Hematopoietic multipotent progenitor cell treated with erythropoietin and hydrocortisone succinate and interleukin-3 and kit ligand, for 15 days (in vitro differentiated cells): ENCODE results near the gene METRNL.
A peak's percentile ranks its signal among the peaks of the same experiment; 100 is the strongest.
"Not testable (repeated sequence)": the region's sequence is repeated elsewhere in the genome, so short reads cannot be mapped to it uniquely, and the experiment has no call there.

Experiments used
- DNase-seq: peaks from one replicate; pipeline ENCODE4 v3.0.0-alpha.2; 2015; ENCODE audit warnings: low spot score

METRNL gene

DNA sequence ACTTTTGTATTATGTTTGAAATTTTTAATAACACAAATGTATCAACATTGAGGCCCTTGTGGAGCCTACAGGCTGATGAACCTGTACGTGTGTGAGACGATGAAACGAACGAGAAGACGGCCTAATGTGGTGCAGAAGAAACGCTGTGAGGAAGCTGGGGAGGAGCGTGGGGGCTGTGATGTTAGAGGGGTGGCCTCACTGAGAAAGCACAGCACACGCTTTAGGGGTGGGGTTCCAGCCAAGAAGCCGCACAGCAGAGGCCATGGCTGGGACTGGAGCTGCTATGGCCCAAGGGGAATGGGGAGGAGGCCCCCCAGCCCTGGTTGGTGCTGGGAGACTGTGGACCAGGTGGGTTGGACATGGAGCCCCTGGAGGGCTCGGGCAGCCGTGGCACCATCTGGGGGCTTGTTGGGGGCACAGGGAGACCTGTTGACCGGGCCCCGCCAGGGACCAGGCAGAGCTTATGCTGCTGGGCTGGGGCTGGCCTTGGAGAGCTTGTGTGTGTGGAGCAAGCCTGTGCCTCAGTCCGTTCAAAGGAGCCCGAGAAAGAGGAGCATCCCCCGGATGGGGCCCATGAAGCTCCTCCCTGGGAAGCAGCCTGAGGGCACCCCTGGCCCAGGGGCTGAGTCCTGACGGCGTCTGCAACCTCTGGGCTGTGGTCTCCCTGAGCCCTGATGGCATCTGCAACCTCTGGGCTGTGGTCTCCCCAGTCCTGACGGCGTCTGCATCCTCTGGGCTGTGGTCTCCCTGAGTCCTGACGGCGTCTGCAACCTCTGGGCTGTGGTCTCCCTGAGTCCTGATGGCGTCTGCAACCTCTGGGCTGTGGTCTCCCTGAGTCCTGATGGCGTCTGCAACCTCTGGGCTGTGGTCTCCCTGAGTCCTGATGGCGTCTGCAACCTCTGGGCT lies 44.7 kb downstream of the METRNL start:
- DNase-seq: no peak

DNA sequence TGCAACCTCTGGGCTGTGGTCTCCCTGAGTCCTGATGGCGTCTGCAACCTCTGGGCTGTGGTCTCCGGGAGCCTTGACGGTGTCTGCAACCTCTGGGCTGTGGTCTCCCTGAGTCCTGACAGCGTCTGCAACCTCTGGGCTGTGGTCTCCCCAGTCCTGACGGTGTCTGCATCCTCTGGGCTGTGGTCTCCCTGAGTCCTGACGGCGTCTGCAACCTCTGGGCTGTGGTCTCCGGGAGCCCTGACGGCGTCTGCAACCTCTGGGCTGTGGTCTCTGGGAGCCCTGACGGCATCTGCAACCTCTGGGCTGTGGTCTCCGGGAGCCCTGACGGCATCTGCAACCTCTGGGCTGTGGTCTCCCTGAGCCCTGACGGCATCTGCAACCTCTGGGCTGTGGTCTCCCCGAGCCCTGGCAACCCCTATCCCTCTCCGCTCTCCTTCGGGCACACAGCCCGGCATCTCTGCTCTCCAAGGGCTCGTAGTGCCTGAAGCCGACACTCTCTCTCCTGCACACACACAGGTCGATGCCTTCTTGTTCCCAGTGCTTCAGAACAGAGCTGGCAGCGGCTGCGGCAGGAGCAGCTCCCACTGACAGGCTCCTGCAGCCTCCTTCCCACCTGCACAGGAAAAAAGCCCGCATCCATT lies 45.6 kb downstream of the METRNL start:
- no peak for DNase-seq

DNA sequence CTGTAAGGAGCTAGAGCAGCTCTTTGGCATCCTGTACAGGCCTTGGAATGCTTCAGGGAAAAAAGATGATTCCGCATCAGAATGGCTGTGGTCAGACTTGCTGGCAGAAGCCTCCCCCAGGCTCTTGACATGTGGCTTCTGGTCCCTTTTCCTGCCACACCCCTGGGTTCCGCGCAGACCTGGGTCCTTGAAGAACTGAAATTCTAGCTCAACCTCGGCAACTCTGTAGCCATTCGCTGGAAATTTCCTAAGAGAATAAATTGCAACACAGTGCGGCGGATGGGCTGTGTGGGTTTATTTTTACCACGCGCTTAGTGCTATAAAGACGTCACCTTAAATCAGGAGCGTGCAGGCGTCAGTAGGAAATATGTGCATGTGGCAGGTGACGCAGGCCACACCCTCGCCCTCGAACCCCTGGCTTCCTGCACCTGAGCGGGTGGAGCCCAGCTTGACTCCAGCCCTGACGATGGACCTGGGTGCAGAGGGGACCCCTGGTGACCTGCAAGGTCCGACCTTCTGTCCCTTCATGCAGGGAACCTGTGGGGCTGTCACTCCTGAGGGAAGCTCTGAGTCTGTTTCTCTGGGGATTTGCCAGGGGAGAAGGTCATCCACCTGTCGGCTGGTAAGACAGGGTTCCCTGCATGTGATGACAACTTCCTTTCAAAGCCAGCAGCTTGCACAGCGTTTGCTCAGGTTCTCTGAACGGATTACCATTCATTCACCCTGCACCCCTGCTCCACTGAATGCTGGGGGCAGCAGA lies 46.3 kb downstream of the METRNL start:
- DNase-seq: no peak

DNA sequence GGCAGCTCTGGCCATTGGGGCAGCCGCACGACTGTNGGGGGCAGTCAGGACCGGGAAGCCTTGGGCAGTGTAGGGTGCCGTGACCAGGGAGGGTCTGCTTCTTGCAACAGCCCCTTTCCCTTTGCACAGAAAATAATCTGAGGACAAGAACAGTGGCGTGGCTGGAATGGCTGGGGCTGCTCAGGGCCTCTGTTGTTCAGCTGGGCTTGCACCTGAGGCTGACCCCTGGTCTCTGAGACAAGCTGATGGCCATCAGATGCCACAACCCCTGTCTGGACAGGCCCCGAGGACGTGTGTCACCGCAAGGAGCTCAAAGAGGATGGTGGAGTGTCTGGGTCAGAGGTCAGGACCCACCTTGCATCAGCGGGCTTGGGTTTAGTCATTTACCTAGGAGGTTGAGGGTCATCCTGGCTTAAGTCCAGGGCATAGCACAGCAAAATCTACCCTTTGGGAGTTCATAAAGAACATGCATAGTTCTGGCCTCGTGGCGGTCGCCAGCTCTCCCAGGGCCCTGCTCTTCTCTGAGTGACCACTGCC lies 46.9 kb downstream of the METRNL start:
- DNase-seq: no peak

DNA sequence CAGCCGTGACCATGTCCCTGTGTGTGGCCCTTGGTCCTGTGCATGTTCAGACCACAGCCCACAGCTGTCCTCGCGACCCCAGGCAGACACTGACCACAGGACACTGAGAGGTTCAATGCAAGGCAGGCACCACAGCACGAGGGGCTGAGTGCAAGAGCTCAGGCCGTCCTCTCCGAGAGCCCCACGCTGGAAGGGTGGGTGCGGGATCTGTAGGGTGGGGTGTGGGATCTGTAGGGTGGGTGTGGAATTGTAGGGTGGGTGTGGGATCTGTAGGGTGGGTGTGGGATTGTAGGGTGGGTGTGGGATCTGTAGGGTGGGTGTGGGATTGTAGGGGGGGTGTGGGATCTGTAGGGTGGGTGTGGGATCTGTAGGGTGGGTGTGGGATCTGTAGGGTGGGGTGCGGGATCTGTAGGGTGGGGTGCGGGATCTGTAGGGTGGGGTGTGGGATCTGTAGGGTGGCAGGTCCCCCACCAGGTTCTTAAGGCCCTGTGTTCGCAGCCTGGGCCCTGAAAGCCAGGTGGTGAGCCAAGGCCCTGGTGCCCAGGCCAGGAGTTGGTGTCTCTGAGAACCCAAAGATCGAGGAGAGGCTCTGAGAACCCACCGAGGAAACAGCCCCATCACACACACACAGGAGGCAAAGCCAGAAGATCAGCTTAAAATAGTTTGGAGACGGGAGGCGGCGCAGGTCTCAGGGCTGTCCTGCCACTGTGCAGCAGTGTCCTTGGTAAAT lies 48.2 kb downstream of the METRNL start:
- no peak for DNase-seq

DNA sequence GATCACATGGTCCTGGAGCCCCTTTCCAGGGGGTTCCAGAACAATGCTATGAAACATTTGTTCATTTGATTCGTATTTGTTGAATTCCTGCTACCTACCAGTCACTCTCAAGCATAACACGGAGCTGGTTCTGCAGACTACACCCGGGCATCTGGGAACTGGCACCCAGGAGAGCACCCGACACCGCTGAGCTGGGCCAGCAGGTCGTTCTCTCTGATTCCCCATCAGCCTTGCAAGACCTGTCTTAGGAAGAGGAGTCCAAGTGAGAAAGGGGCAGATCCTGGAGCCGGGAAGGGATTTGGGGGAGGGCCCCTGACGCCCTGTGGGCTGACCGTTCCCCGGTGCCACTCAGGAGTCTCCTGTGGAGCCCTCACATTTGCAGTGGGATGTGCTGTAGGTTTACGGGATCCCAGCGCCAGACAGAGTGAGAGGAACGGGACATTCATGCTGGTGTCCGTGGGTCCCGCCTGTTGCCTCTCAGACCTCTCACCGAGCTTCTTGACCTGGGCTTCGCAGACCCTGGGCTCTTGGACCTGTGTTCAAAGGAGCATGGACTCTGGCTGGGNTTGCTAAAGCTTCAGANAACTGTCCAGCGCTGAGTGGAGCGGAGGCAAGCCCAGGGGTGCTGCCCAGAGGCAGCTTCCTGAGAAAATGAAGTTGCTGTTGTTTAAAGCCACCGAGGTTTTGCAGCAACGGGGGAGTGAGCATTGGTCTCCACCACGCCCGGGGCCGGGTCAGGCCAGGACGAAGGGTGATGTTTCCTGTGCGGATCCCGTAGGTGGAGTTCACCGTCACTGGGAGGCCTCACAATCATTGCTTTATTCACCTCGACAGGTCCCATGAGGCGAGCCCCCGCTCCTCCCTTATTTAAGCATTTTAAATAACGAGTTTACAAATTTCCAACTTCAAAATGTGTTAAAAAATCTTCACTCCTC lies 49.2 kb downstream of the METRNL start:
- DNase-seq: no peak

DNA sequence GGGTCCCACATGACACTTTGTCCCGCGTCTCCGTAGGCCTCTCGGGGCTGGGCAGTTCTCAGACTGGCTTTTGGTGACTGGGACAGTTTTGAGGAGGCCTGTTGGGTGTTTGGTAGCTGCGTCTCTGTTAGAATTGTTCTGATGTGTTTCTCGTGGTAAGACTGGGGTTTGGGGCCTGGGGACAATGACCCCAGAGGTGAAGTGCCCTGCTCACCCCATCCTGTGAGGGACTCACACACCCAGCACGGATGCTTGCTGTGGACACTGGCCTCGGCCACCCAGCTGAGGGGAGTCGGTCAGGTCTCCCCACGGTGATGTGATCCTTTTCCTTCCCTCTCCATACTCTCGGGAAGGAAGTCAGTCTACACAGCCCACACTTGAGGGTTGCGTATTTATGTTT lies 50.3 kb downstream of the METRNL start:
- no peak for DNase-seq

DNA sequence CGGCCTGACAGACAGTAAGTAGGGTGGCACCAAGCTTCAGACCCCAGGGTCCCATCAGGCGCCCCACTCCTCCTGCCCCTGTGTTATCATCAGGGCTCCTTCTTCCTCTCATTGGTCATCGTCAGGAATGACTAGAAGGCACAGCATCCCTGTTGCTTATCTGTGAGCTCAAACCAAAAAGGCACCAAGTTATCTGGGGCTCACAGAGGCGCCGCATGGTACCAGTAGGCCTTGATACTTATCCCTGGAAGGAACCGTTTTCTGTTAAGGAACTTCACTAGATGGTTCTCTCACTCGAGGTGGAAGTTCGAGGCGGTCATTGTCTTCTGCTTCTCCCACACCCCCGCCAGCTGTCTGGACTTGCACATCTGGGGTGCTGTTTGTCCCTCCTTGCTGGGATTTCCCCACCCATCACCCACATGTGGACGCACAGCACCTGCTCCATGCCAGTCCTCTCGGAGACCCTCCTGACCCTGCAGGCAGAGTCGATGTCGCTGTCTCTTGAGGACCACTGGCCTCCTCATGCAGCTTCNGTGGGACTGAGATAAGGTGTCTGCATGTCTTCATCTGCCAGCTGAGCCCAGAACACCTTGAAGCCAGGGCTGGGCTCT lies 52.1 kb downstream of the METRNL start:
- peak; percentile 6 for DNase-seq

DNA sequence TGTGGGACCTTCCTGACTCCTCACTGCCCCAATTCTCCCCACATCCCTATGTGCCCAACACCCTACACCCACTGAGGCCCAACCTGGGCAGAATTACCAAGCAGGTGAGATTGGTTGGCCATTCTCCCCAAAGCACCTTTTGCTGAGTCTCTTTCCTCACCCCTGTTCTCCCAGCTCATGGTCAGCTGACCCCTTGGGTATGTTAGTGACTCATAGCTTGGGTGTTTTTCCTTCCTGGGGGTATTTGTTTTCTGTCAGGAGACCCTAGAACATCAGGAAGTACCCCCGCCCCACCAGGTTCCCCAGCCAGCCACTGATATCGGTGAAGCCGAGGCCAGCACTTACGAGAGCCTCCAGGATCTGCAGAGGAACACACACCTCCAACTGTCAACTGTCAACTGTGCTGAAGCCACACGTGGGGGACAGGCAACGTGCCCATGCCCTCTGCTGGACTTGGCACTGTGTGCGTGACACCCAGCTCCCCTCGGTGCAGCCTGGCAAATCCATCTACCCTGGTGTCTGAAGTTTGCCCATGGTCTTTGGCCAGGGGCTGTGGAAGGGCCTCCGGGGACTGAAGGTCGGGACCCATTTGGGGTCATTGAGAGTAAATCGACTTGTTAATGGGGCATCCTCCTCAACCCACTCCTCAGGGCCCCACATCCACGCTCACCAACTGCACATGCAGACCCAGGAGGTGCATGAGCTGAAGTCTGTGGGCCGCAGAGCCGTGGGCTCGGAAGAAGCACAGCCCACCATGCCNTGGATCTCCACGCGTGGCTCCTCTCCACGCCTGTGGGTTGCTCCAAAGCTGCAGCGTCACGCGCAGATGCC lies 53.1 kb downstream of the METRNL start:
- no peak for DNase-seq

DNA sequence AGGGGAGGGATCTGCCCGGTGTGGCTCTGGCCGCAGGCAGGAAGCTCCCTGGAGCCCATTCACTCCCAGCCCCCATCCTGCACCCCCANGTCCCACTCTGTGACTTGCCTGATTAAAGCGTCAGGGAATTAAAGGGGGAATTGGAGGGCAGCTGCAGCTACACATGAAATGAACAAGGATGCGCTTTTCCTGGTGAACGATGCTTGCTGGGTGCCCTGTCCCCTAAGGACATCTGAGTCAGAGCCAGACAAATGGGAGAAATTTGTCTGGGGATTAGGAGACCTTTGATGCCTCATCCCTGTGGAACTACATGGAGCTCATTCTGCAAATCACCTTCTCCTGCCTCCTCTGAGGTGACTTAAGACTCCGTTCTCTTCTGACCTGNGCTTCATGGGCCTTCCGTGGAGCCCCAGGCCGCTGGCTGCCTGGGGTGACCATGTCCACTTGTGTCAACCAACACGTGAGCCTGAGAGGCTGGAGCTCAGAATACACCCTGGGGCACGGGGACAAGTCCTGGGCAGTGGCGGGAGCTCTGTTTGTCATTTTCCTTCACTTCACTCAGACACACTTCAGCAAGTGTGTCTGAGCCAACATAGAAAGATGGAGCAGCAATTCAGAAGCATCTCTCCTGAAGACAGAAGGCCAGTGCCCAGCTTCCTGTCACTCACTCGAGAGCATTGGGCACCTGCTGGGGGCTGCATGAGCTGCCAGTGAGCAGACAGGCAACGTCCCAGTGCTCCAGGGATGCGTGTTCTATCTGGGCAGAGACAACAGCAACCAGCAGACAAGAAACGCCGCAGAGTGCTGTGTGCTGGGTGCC lies 54.1 kb downstream of the METRNL start:
- DNase-seq: no peak

DNA sequence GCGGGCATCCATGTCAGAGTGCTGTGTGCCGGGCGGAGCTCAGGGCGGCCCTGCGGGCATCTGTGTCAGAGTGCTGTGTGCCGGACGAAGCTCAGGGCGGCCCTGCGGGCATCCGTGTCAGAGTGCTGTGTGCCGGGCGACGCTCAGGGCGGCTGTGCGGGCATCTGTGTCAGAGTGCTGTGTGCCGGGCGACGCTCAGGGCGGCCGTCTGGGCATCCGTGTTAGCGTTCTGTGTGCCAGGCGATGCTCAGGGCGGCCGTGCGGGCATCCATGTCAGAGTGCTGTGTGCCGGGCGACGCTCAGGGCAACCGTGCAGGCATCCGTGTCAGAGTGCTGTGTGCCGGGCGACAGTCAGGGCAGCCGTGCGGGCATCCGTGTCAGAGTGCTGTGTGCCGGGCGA lies 55.0 kb downstream of the METRNL start:
- DNase-seq: not testable (repeated sequence)

DNA sequence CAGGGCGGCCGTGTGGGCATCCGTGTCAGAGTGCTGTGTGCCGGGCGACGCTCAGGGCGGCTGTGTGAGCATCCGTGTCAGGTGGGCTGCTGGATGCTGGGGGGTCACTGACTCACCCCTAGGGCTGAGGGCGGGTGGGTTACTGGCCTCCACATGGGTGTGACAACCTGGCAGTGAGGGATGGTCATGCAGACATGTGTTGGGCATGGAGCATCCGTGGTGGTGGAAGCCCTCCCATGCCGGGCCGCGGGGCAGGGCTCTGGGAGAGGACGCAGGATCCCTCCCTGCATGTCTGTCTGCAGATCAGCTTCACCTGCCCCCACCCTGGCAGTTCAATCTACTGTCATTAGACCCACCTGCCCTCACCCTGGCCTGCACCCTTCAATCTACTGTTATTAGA lies 56.3 kb downstream of the METRNL start:
- no peak for DNase-seq

DNA sequence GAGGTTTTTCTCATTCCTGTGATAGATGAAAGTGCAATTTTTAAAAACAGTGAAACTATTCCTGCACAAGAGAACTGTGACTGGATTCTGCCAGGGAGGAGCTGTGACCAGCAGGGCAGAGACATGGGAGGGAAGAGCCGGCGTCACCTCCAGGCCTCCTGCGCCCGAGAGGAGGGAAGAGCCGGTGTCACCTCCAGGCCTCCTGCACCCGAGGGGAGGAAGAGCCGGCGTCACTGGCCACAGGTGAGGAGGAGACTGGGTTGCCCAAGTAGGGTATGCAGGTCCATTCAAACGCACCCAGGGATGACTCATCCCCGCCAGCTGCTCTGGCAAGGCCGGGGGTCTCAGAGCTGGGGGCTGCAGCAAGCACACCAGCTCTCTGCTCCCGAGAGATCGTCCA lies 56.7 kb downstream of the METRNL start:
- no peak for DNase-seq

DNA sequence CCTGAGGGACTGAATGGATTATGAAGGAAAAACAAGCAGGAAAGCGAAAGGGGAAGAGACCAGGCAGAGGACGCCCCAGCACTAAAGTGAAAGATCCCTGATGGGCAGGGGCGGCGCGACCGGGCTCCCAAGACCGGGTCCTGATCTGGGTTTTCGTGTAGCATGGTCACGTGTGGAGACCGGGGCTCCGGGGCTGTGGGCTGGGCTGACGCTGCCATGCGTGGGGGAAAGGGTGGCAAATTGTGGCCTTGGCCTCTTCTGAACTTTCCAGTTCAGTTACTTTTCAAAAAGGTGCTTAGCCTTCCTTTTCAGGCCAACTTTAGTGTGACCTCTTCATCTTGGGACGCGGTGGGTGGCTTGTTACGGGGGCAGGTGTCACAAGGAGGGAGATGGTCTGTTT lies 57.5 kb downstream of the METRNL start:
- DNase-seq: no peak

DNA sequence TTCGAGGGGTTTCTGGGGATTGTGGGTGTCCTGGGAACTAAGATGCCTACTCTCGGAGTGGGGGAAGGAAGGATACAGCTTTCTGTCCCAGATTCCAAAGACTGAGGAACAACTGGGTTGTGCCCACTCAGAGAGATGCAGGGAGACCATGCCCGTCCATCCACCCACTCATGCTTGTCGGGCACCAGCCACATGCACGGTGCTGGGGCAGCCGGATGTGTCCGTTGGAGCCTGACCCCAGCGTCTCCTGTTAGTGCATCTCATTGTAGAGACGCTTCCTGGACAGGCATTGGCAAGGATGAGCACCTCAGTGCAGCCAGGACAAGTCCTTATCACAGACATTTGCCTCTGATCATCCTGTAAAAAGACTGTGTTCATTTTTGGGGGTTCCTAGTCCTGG lies 58.1 kb downstream of the METRNL start:
- no peak for DNase-seq

DNA sequence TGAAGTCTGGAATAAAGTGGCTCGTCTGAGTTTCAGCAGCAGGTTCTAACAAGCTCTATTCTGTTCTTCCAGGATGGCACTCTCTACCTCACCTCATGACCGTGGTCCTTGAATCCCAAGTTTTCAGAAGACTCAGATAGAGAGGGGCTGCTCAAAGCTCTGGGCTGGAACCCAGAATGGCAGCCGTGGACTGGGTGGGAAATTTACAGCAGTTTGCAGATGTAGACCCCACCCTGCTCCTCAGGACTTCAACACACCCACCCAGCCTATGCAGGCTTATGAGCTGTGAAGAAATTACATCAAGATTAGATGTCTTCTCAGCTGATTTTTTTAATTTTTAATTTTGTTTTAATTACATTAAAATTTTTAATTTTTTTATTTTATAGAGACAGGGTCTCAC lies 59.4 kb downstream of the METRNL start:
- DNase-seq: no peak

DNA sequence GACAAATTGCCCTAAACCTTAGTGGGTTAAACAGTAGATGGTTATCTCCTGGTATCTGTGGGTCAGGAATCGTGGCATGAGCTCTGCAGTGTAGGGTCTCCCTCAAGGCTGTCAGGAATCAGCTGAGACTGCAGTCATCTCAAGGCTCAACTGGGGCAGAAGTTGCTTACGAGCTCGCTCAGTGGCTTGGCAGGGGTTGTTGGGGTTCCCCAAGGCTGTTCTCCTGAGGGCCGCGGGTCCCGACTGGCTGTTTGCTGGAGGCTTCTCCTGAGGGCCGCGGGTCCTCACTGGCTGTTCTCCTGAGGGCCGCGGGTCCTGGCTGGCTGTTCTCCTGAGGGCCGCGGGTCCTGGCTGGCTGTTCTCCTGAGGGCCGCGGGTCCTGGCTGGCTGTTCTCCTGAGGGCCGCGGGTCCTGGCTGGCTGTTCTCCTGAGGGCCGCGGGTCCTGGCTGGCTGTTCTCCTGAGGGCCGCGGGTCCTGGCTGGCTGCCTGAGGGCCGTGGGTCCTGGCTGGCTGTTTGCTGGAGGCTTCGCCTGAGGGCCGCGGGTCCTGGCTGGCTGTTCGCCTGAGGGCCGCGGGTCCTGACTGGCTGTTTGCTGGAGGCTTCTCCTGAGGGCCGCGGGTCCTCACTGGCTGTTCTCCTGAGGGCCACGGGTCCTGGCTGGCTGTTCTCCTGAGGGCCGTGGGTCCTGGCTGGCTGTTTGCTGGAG lies 60.3 kb downstream of the METRNL start:
- DNase-seq: not testable (repeated sequence)

DNA sequence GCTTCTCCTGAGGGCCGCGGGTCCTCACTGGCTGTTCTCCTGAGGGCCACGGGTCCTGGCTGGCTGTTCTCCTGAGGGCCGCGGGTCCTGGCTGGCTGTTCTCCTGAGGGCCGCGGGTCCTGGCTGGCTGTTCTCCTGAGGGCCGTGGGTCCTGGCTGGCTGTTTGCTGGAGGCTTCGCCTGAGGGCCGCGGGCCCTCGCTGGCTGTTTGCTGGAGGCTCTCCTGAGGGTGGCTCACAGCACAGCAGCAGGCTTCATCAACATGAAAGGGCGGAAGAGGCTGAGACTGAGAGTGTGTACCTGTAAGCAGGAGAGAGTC lies 60.8 kb downstream of the METRNL start:
- DNase-seq: not testable (repeated sequence)
